ENCODE data around the gene MPST. TPM values are rescaled to one million over a fixed set of nuclear protein-coding genes. Genes with fewer than 3 reads are reported as not detected.
"Not testable (repeated sequence)": the region's sequence is repeated elsewhere in the genome, so short reads cannot be mapped to it uniquely, and the experiment has no call there.

The MPST gene
- total RNA-seq, result 36.4 TPM

DNA sequence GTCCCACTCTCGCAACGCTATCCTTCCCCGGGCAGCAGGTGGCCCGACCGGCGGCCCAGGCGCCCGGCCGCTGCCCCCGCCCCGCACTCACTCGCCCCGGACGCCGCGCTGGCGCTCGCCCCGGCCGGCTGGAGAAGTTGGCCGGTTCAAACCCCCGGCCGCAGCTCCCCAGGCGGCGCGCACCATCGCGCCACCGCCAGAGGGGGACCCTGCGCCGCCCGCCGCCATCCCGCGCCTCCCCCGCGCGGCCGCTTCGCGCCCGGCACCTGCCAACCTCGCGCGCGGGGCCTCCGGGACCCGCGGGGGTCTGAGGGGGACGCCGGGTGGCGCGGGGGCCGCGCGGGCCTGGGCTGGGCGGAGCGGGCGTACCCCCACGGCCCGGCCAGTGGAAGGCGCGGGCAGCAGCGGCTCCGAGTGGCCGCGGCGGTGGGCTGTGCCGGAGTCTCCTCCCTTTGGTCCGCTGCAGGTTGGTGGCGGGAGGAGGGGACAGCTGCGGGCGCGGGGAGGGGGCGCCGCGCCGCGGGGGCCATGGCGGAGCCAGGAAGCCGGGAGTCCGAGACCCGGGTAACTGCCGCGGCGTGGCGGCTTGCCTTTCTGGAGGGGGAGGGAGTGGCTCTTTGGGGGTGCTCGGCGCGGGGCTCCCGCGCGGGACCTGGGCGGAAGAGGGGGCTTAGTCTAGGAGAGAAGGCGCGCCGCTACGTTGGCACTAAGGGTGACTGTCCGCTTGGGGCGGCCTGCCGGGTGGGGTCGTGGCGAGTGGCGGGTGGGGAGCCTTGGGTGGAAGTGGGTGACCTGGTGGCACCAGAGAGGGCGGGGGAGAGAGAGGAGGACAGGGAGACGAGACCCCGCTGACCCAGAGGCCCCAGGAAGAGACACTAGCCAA, at the start of gene MPST, which contains the start of gene TST:
MPST (plus strand) TSS at position 434 of the 883 bp plus-strand sequence; CDS start at position 529, 95 bp downstream.
TST (minus strand) TSS at position 139 of the 883 bp plus-strand sequence. CDS start 715 bp downstream, outside the sequence.
- ATAC-seq (peak; percentile 85), DNase-seq (ENCODE audit: low spot score) (peak; percentile 86)
- intact Hi-C loops (cut with DNase I), result no loop called here

DNA sequence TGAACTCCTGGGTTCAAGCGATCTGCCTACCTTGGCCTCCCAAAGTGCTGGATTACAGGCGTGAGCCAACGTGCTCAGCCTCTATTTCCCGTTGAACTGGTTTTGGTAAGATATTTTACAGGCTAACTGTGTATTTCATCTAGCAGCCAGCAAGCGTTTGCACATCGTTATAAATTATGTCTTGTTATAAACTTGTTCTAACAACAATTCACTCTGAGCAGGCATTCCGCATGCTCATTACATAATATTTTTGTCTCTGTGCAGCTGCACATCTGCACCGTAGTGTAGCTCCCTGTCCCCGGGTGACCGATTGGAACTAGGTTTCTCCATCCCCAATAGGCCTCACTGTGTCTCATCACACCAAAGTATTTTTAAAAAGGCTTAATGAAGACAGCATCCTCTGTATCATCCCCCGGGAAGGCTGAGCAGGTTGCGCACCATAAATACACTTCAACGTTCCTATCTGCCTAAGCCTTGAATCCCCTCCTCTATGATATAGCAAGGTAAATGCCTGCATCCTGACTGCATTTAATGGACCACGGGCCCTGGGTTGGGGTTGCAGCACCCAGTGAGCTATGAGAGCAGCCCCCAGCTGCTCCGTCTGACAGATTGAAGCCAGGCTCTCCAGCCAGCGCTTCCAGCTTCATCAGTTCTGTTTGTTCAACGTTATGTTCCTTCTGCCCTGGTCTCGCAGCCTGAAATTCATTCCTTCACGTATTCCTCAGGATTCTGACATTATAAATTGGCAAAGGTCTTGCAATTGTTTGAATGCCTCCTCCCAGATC, 48.0 kb upstream of the MPST start:
- intact Hi-C loops (cut with DNase I), result no loop called here
- ATAC-seq (no peak), DNase-seq (ENCODE audit: low spot score) (no peak)

DNA sequence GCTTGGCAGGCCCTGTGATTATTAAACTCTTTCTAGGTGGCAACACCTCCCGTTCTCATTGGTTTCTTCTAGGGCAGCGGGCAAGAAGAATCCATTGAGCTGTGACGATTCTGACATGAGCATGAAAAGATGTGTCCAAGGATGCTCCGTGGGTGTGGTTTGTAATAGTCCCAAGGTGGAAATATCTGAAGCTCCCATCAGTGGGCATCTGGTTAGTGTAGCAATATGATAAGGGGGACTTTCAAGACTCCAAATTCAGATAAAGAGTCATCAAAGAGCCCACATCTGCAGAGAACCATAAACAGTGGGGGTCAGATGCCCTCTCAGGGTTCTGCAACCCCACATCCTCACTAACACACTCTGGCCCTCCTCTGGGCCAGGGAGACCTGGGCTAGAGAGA, 42.9 kb upstream of the MPST start:
- DNase-seq (ENCODE audit: low spot score) (no peak), ATAC-seq (no peak)
- intact Hi-C loops (cut with DNase I), result no loop called here

DNA sequence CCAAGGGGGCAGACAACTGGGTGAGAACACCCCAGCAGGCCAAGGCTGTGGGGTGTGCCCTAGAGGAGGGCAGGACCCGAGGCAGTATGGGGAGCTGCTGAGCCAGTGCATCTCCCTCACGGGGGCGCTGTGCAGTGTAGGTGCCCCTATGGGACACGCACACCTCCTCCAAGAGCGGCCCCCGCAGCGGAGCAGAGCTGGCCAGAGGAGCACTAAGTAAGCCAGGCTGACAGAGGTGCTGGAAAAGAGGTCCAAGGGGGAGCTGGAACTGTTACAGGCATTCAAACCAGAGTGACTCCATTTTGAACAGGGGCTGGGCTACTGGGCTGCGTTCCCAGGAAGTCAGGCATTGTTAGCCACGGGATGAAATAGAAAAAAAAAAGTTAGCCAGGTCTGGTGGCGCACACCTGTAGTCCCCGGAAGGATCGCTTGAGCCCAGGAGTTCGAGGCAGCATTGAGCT, 42.1 kb upstream of the MPST start:
- peak; percentile 75 for DNase-seq (ENCODE audit: low spot score)
- peak; percentile 70 for ATAC-seq
- intact Hi-C loops (cut with DNase I), result no loop called here

DNA sequence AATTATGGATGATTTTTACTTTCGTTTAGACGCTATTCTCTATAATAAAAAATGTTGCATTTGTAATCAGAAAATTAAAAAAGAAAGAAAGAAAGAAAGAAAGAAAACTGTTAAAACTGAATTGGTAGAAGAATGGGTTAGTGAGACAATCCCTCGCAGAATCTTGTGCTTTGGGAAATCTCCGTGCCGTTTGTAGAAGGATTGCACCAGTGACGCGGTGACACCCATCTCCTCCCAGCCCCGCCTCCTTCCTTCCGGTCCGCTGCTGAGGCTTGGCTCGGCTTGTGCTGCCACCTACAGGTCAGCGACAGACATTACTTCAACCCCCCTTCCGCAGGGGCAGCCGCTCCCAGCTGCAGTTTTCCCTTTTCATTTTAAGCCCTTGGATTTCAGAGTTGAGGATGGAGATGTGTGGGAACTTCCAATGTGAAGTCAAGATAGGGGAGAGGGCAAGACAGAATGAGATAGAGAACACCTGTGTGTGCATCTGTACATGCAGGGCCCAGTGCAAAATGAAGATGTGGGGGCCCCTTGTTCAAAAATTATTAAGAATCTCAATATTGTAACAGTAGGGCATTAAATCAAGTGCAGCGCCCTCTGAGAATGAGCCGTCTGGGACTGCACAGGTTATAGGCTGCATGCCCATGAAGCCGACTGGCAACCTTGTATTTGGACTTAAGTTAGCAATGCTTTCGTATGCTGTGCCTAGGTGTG, 41.4 kb upstream of the MPST start:
- ATAC-seq, result peak; percentile 98
- DNase-seq (ENCODE audit: low spot score), result peak; percentile 94
- intact Hi-C loops (cut with DNase I), result no loop called here

DNA sequence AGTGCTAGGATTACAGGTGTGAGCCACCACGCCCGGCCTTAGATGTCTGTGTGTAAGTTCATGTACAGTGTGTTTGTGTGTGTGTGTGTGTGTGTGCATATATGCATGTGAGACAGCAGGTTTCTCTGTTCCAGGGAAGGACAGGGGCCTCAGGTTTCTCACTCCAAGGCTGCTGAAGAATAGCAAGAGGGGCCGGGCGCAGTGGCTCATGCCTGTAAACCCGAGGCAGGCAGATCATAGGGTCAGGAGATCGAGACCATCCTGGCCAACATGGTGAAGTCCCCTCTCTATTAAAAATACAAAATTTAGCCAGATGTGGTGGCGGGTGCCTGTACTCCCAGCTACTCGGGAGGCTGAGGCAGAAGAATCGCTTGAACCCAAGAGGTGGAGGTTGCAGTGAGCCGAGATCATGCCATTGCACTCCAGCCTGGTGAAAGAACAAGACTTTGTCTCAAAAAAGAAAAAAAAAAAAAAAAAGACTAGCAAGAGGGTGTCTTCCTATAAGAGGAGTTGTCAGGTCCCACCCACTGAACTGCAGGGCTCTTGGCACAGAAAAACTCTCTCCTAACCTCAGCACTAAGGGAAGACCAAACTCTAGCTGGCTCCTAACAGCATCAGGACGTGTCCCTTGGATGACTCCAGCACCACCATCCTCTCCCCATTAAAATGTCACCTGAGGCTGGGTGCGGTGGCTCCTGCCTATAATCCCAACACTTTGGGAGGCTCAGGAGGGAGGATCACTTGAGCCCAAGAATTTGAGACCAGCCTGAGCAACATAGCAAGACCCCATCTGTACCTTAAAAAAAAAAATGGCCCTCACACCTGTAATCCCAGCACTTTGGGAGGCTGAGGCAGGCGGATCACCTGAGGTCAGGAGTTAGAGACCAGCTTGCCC, 40.3 kb upstream of the MPST start:
- ATAC-seq (no peak), DNase-seq (ENCODE audit: low spot score) (no peak)
- intact Hi-C loops (cut with DNase I), result no loop called here

DNA sequence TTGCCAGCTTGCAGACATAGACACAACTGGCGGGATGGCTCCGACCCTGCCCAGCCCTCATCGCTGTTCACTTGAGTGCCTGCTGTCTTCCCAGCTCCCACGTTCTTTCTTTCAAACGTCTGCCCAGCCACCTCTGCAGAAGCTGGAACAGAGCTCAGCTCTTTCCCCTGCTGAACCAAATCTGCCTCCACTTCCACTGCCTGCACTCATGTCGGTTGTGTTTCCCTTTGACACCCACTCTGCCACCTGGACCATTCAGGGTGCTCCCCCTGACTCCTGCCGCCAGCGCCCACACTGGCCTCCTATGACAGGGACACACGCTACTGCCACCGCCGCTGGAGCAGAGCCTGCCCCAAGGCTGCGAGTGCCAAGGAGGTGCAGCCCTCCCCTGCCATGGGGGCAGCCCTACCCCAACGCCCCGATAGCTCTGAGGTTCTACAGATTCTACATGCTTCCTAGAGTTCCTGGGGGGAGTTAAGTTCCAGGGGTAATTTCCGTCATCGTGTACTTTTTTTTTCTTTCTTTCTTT, 38.2 kb upstream of the MPST start:
- ATAC-seq (no peak), DNase-seq (ENCODE audit: low spot score) (no peak)
- intact Hi-C loops (cut with DNase I), result loop anchor here (5.0 kb wide), 1 partner anchor 199 kb away; no protein-coding TSS in a partner anchor

DNA sequence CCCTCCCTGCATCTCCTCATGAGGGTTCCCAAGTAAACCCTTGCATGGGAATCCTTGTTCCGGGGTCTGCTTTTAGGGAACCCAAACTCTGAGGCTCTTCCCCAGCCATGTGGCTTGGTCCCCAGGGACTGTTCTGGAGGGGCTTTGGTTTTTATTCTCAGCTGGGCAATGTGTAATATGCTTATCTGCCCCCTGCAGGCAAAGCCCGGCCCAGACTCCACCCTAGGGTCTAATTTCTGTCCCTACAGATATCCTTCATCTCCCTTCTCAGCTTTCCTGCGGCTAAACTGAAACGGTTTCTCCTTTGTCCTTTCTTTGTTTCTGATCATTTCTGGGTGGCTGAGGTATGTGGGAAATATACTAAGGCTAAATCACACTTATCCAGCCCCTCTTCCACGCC, 37.4 kb upstream of the MPST start:
- no peak for DNase-seq (ENCODE audit: low spot score)
- no peak for ATAC-seq
- intact Hi-C loops (cut with DNase I), result loop anchor here (5.0 kb wide), 1 partner anchor 200 kb away; no protein-coding TSS in a partner anchor

DNA sequence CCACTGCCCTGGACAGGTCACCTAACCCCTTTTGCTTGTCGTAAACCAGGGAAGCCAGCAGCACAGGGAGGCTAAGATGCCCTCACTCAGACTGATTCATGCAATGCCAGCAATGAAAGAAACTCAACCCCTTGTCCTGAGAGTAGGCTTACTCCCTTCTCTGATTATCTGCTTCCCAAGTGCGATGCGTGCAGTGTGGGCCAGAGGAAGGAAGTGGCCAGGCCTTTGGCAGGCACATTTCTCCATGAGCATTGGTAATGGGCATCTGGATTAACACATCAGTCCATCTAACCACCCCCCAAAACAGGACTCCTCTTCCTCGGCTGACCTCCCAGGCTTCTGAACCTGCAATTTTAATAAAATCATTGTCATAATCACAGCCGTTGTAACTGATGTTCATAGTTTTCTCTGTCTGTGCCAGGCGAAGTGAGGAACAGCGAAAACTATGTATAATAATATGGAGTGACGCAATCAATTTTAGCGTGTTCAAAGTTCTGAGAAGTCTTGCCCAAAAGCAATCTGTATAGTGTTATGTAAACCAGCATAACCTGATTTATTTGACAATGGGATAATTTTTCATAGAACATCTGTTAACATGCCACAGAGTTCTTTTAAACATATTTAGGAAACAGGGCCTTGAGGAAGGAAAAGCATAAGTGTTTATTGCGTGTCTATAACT, 34.2 kb upstream of the MPST start:
- DNase-seq (ENCODE audit: low spot score) (no peak), ATAC-seq (no peak)
- intact Hi-C loops (cut with DNase I), result no loop called here

DNA sequence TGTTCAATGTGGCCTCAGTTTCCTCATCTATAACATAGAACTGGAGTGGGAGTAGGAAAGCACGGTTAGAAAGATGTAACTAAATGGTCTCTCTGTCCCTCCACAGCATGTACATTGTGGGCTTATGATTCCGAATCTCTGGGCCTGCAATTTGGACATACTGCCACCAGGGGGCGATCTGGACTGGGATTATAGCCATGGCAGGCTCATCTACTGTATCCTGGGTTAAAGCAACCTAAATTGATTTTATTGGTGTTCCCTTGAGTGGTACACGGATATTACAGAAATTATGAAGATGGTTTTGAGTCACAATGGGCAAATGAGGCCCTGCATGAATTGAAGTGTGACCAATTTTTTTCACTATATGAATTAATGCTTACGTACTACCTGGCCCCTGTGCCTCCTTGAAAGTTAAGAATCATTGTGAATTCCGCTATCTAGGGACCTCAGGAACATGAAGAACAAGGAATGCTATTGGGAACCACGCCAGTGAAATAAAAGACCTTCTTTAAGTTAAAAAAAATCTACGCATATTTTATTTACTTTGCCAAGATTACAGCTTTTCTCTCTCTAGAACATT, 33.2 kb upstream of the MPST start:
- intact Hi-C loops (cut with DNase I), result no loop called here
- DNase-seq (ENCODE audit: low spot score) (no peak), ATAC-seq (no peak)

DNA sequence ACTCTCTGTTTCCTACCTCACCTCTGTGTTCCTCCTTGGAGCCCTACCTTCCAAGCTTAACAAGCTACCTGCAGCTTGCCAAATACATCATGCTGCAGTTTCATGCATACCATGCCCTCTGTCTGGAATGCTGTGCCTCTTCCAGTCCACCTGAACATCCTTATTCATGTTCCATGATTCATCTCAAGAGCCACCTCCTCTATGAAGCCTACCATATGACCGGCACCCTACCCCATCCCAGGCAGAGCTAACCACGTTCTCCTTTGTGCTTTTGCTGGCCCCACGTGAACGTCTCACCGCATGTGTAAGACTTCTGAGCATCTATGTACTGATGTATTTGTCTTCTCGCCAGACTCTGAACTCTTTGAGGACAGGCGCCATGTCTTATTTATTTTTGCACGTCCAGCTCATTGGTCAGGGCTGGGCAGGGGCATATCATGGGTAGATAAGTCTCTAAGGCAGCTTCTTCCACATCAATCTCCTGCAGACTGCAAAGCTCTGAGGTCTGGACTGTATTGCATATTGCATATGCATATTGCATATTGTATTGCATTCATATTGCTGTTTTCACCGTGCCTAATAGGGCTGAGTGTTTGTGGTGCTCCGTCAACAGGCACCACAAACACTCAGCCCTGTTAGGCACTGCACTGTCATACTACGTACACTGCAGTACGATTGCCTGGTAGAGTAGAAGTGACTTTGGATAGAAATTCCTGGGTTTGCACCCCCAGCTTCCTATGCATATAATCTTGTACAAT, 31.3 kb upstream of the MPST start:
- DNase-seq (ENCODE audit: low spot score) (no peak), ATAC-seq (no peak)
- intact Hi-C loops (cut with DNase I), result no loop called here

DNA sequence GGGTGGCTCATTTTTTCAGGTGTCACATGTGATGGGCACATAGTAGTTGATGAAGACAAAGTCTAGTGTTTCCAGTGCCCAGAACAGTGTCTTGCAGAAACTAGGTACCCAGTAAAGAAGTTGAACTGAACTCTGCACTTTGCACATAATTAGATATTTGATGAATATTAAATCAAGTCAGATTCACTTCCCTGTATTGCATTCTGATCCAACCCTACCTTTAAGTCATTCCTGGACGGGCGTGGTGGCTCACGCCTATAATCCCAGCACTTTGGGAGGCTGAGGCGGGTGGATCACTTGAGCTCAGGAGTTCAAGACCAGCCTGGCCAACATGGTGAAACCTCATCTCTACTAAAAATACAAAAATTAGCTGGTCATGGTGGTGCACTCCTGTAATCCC, 30.5 kb upstream of the MPST start:
- intact Hi-C loops (cut with DNase I); DNase-seq (ENCODE audit: low spot score); ATAC-seq: not testable (repeated sequence)

DNA sequence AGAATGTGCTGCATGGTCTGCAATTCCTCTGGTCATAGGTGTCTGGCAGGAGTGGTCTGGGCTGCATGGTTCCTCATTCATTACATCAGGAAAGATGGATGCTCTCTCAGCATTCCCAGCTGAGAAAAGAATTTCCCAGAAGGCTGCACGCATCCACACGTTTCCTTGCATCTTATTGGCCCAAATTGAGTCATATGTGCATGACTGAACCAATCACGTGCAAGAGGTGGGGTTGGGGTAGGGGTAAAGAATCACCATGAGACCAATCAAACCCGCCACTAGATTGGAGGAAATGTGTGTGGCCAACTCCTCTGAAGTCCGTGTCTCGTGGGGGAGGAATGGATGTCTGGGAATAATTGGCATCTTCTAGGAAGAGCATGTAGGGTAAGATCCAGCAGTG, 29.1 kb upstream of the MPST start:
- DNase-seq (ENCODE audit: low spot score) (no peak), ATAC-seq (no peak)
- intact Hi-C loops (cut with DNase I), result no loop called here

DNA sequence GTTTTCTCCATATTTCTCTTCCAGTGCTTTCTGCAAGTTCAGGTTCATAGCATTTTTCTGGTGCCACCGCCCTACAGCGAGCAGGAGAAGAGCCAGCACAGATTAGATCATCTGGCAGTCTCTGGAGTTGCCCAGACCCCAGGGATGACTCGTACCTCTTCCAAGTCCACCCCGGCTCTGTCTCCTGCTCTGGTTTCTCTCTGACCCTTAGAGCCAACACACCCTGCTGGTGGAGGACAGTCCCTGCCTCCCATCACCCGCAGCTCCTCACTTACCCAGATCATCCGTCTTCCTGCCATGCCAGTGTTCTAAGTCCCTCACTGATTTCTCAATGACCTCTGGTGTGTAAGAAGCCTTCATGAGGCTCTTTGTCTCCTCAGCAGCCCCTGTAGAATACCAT, 28.3 kb upstream of the MPST start:
- ATAC-seq, result no peak
- DNase-seq (ENCODE audit: low spot score), result no peak
- intact Hi-C loops (cut with DNase I), result no loop called here

DNA sequence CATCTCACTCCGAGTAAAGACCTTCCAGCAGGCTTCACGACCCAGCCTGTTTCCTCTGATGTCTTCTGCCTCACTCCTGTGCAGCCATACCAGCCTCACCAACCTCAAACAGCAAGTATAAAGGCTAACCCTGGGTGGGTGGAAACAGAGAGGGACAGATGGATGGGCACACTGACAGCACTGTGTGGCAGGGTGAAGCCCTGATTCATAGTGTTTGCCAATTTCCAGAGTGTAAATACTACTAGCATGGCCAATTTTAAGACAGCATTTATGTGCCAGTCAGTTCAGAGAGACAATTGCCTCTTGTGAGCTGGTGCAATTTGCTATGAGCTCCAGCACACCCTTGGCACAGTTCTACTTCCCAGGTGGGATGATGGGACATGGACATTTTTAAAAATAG, 21.8 kb upstream of the MPST start:
- ATAC-seq (no peak), DNase-seq (ENCODE audit: low spot score) (no peak)

DNA sequence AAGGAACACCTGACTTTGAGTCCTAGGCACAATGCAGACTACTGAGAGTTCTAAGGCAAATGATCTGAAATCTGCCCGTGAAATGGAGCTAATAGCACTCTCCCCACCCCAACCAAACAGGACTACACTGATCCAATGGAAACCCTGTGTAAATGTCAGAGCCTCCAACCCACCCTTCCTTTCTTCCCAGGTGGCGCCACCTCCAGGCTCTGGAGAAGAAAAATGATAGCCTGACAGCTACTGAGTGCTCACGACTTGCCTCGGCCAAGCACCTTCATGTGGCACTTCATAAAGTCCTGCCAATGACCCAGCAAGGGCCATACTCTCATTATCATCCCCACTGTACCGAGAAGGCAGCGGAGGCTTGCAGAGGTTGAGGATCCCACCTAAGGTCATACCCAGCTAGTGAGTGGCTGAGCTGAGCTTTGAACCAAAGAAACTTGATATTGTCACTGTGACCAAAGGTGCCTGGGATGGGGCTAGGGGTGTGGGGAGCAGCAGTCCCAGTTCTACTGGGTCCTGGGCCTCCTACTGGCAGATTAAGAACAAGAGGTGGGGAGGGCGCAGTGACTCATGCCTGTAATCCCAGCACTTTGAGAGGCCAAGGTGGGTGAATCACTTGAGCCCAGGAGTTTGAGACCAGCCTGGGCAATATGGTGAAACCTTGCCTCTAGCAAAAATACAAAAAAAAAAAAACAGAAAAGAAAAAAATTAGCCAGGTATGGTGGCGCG, 20.8 kb upstream of the MPST start:
- intact Hi-C loops (cut with DNase I), result no loop called here
- DNase-seq (ENCODE audit: low spot score) (no peak), ATAC-seq (no peak)

More for the DNA sequence above, 21.8 kb upstream of the MPST start:
- intact Hi-C loops (cut with DNase I), result no loop called here
